Activated CD8-positive, alpha-beta memory T cell treated with anti-CD3 and anti-CD28 coated beads for 4 hours (primary cell): ENCODE measurements around the gene SAMD5.

ENCODE experiments used
- DNase-seq, 2 donors: peaks; one replicate each; pipeline ENCODE4 v3.0.0-alpha.2; 2020; ENCODE audit warnings: low read depth in 2 of 2

SAMD5 gene

GRCh38 chr6:147618927-147619326, 110.4 kb downstream of the SAMD5 start:
- no peak for DNase-seq
